Measurements from ENCODE around the gene APBB2.

DNA sequence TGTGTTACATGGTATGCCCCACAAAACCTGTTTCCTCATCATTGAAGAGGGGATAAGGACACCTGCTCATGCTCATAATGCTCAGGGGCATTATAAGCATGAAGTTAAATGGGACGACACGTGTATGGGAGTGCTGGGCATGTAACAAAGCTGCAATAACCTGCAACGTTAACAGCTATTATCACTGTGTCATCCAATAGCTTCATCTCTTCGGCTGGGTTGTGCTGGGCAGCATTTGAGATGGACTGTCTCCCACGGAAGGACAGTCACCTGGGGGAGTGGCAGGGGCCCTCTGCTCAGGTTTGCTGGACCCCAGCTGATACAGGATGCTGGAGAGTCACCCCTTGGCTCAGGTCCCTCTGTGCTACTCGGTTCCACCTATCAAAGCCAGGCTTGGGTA lies 370.1 kb downstream of the APBB2 start:
- TF ChIP-seq CTCF (conservative IDR thresholded peaks at IDR 0.05; ENCODE audit: low read depth, low read length) (no peak), MAZ (IDR thresholded peaks at IDR 0.05; ENCODE audit: borderline replicate concordance, low read depth, low read length) (no peak)

Measured in IMR-90 (cell line).